GM19463 (cell line): ENCODE data around the gene MTHFSD.

ENCODE experiments used
- ATAC-seq: cut with Tn5 transposase; IDR thresholded peaks from one replicate; pipeline ENCODE4 v1.9.1; 2021; ENCODE audit warnings: mild to moderate bottlenecking, moderate library complexity; ENCODE audit not compliant: unreplicated experiment

MTHFSD gene

GRCh38 chr16:86553356-86553755 lies 1.7 kb downstream of the MTHFSD start:
- no peak for ATAC-seq

DNA sequence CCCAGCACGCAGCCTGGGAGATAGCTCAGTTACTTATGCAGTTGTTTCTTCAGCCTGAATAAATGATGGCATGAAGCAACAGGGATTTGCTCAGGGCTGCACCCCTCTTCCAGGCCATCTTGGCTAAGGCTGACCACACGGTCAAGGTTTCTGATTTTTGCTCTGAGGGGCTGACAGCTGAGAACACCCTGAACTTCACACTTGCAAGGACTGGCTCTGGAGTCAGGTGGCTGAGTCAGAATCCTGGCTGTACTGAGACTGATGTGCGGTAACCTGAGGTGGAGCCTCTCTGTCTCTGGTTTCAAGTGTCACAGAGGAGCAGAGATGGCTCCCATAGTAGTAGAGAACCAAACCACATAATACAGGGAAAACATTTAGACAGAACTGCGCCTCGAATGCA lies 4.8 kb downstream of the MTHFSD start:
- no peak for ATAC-seq

- ATAC-seq, result no peak
Measured at GRCh38 chr16:86549893-86550190, 5.2 kb downstream of the MTHFSD start.

DNA sequence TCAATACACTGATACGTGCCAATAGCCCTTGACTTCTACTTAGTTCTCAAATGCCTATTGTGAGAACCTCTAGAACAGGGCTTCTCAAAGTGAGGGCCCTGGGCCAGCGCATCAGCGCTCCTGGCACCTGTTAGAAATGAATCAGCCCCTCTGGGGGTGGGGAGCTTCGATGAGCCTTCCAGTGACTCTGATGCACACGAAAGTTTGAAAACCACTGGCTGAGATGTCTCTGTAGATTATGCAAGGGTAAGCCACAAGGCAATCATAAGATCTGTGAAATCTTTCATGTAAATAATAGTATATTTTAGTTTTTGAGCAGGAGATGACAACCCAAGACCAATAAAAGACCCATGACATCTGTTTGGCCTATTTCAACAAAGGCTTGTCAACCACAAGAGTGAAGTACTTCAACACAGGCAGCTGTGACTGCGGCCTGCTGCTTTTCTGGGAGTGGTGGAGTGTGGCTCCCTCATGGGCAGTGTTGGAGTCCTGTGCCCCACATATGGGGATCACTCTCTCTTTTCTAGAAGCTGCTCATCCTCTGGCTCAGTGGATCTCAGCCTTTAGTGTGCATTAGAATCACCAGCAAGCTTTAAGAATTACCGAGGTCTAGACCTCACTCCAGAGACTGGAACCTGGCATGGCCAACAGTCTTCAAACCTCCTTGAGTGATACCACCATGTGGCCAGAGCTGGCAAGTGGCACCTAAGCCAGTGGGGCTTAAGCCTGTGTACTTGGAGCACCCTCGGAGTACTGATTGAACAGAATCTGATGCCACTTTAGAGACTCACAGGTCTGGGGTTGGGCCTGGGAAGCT lies 5.8 kb downstream of the MTHFSD start:
- no peak for ATAC-seq

DNA sequence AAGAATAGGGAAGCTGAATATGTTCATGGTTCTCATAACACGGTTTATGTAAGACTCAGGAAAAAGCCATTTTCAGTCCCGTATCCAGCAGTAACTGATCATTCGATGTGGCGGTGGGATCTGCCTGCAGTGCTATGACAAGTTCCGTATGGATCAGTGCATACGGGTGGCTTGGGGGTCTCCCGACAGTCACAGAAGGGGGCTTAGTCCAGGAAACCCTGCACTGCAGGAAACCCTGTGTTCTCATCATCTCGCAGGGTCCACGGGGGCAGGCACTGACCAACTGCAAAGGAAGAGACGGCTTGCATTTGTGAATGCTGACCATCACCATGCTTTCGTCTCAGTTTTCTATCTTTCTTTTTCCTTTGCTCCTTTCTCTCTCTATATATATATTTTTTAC lies 7.7 kb downstream of the MTHFSD start:
- no peak for ATAC-seq

DNA sequence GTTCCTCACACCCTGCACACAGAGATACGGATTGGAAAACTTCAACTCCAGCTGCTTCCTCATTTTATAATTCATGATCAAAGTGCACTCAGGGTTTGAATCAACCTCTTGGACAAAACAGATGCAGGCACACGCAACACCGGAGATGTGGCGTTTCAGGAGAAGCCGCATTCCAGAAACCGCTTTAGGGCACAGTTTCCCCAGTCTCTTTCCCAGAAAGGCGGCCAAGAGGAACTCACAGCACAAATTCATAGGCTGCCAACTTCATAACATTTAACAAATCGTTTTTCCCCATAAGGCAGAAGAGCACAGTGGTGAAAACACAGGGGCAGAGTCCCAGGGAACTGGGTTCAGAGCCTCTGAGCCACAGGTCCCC lies 8.4 kb downstream of the MTHFSD start:
- no peak for ATAC-seq

DNA sequence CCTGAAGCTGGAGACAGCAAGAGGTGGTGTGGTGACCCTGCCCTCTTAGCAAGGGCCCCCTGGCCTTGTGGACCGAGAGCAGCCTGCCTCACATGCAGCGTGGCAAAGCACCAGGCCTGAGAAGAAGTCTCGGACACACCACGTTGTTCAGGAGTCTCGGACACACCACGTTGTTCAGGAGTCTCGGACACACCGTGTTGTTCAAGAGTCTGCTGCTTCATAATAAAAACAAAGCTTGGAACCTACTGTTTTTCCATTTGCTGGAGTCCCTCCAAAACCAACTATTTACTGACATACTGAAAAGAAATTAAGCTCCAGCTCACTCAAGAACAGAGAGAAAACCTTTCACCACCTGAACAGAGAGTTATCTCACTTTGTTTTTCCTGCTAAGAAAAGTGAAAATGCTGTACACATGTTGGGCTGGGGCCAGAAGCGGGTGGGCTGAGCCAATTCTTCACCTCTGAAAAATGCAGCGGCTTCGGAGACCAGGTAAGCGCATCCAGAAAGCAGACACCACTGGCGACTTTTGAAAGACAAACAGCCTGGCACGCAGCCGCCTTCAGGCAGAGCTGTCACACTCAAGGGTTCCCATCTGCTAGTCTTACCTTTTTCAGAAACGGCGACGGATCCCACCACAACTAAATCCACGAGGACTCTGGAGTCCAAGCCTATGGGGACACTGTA lies 8.9 kb downstream of the MTHFSD start:
- ATAC-seq, result no peak

- ATAC-seq, result no peak
Measured at GRCh38 chr16:86545481-86545880, 9.6 kb downstream of the MTHFSD start.

DNA sequence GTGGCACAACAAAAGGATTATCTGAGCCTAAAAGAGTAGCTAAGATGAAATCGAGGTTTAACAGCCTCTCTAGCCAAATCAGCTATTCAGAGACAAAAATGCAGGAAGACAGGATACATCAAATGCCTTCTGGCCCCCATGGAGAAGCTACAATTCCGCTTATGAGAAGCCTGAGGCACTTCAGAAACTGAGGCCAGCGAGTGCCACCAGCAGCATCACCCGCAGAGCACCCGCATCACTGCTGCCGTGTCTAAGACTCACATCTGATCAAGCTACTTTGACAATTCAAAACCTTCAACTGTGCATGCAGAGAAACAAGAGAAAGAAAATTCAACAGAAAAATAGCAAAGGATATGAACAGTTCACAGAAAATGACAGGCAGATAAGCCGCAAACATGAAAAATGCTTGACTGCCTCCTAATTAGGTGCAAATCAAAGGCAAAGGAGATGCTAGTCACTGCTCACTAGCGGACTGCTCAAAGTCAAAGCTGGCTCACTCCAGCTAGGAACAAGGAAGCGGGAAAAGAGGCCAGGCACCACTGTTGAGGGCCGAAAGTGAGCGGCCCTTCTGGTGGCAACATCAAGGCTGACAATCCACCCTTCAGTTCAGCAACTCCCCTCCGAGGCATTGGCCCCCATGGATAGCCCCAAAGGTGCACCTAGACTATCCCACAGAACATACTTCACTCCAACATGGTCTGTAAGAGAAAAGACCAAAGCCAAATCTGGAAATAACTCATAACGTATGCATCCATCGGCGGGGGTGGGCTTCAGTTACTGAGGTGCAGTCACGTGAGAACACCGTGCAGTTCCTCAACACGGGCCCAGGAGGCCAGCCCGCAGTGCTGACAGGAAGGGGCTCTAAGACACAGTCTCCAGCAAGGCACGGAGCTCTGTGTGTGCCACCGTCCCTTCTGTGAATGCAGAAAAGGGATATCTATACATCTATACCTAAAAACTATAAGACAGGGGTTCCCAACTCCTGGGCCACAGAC lies 12.0 kb downstream of the MTHFSD start:
- no peak for ATAC-seq

DNA sequence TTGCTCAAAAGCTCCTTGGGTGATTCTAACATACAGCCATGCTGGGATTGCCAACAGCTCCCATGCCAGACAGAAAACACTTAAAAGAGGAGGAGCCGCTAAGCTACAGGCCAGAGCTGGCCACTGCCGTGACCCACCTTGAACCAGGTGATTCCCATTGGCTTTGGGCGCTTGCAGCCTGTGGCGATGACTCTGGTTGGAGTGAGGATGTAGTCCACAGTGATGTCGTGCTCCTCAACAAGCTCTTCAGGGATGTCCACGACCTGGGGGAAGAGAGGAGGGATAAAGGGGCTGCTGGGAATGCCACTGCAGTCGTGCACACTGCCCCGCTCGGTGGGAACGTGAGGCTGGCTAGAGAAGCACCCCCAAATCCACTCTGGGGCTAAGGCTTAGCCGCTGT lies 13.5 kb downstream of the MTHFSD start:
- ATAC-seq, result no peak

DNA sequence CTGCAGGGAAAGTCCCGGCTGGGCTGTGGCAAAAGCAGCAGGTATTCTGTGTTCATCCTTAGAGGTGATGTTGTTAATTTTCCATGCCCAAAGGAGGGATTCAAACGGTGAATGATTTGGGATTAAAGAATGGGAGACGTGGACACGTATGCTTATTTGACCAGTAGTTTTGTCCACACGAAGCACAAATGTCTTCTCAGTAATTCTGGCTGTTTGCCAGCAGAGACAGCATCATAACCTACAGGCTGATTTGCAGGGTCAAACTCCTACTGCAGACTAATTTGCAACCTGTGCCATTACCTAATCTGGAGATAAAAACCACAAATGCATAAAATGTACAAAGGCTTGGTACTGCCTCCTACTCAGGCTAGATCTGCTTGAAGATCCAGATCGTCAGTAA lies 14.1 kb downstream of the MTHFSD start:
- no peak for ATAC-seq

DNA sequence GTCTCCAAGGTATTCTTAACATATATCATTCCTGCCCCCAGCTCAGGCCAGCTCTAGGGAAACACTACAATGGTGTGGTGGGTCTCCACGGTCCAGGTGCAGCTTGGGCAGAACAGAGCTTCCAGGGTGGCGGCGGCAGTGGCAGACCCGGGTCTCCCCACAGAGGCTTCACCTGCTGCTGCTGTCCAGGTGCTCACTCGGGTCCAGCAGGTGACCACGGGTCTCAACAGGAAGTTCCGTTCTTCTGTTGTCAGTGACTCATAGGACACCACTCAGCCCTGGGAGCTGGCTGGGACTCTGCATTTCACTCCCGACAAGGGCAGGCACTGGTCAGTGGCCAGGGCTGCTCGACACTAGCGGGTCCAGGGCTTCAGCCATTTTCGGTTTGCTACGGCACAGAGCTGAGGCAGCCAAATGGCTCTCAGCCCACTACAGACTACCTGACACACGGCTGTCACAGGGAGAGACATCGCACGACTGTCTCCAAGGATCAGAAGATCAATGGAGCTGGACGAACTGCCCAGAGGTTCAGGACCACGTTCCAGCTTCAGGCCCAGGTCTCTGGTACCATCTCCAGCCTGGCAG lies 16.7 kb downstream of the MTHFSD start:
- ATAC-seq, result no peak

- no peak for ATAC-seq
Measured at GRCh38 chr16:86537486-86537885, 17.5 kb downstream of the MTHFSD start.

GRCh38 chr16:86536621-86537020 lies 18.4 kb downstream of the MTHFSD start:
- no peak for ATAC-seq

DNA sequence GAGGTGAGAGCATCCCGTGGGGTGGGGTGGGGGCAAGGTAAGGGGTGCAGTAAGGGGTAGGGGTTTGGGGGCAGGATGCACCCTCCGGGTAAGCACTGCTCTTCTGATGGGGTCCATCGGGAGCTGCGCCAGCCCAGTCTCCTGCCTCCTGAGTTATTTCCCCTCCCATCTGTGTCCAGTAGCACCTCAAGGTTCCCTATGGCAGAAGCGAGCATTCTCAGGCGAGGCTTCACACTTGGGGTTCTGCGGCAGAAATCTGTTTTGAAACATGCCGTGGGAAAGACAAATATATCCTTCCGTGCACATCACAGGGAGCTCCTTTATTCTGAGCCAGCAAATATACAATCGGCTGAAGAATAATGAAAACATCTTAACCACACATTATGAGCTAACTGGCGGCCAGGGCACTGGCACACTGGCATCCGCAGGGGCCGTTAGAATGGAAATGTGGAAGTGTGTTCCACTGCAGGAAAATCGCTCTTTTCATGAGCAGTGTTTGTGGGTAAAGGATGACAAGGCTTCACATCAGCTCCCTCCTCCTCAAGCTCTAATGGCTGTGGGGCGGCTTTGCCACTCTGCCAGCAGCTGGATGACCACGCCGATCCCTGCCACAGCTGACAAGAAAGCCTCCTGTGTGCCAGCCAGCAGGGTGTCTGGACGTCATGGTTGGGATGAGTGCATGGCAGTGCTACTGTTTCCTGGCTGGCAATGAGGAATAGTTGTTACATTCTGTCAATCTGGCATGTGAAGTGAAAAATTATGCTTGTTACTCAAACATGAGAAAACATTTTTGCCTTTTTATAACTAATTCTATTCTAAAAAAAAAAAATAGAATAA lies 20.0 kb downstream of the MTHFSD start:
- no peak for ATAC-seq

GRCh38 chr16:86533767-86534351 lies 21.2 kb downstream of the MTHFSD start:
- ATAC-seq, result no peak

- no peak for ATAC-seq
Measured at GRCh38 chr16:86533076-86533475, 22.0 kb downstream of the MTHFSD start.

- no peak for ATAC-seq
Measured at GRCh38 chr16:86532526-86532815, 22.6 kb downstream of the MTHFSD start.

- no peak for ATAC-seq
Measured at GRCh38 chr16:86531641-86532525, 23.2 kb downstream of the MTHFSD start.
